ENCODE data around the gene ST3GAL2. TPM values are rescaled to one million over a fixed set of nuclear protein-coding genes. Genes with fewer than 3 reads are reported as not detected.

Gene ST3GAL2
- total and polyA plus RNA-seq, 9 of the 15 experiments (the other 6 are each of a cell fraction or from before 2014, with no cell fraction given), result 1.5 to 108 (median 34.3) TPM

DNA sequence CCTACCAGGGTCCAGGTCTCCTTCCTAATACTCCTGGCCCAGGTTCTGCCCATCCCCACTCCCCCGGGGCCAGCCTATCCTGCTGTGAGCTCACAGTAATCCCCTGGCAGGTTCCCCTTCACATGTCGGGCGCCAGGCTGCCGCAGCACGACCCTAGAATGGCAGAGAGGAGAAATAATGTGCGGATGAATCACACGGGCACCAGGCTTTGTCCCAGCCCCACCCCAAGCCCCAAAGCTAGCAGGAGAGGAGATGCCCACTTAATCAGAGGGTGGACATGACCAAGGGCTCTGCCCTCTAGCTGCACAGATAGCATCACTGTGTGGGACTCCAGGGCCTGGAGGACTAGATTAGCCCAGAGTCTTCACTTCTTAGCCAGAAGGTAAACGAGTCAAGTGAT, 39.5 kb downstream of the ST3GAL2 start:
- Histone ChIP-seq H3K9me3 (replicated peaks; ENCODE audit: control insufficient read depth, insufficient read depth, low read depth, low read length) (no peaks in the 10 kb centered on the region), H3K9ac (ENCODE audit: insufficient read depth in 1 of 2, low read depth in 2 of 2, low read length in 2 of 2) (no peak overlapping the region; a peak in 1 of 4 replicates), H3K4me3 (no peak overlapping the region), H2AFZ (ENCODE audit: low read depth, low read length) (no peak overlapping the region), H3K36me3 (ENCODE audit: control insufficient read depth, insufficient read depth, low read length) (peaks cover 87% of the 10 kb centered on the region), H3K9me1 (ENCODE audit: control insufficient read depth, insufficient read depth, low read length) (peaks cover 6% of the 10 kb centered on the region), H4K20me1 (replicated peaks; ENCODE audit: control insufficient read depth, insufficient read depth, low read length) (peaks cover 12% of the 10 kb centered on the region; the same call in 1 of the 2 replicates), H3K27ac (ENCODE audit: extremely low read depth, low read depth, low read length) (no peak overlapping the region), H3K4me2 (ENCODE audit: insufficient read depth, low read length) (no peak overlapping the region), H3K27me3 (ENCODE audit: control insufficient read depth in 2 of 2, insufficient read depth in 2 of 2, low read length in 2 of 2) (no peaks in the 10 kb centered on the region), H3K79me2 (ENCODE audit: control insufficient read depth, insufficient read depth, low read length) (peaks cover 90% of the 10 kb centered on the region), H3K4me1 (replicated peaks in 1 of 2; ENCODE audit: control insufficient read depth in 2 of 2, insufficient read depth in 2 of 2, low read length in 2 of 2) (peaks cover 32 to 50% of the 10 kb centered on the region in 2 experiments)
- ATAC-seq (no peak), DNase-seq (ENCODE audit: extremely low read depth in 1 of 4, low spot score in 3 of 4) (no peak), FAIRE-seq (no peak)
- in situ Hi-C loops (cut with MboI), result loop anchor here (10.0 kb wide), 1 partner anchor 65 kb away; no protein-coding TSS in a partner anchor
- no peak for TF ChIP-seq MYNN (IDR thresholded peaks at IDR 0.05)
- TF ChIP-seq MYNN (CRISPR knock-in tag; IDR thresholded peaks at IDR 0.05), result no peak
- TF ChIP-seq MECOM (CRISPR knock-in tag; IDR thresholded peaks at IDR 0.05), result no peak
- TF ChIP-seq NBN (IDR thresholded peaks at IDR 0.05; ENCODE audit: low read depth), result no peak
- TF ChIP-seq, protein P1, sequence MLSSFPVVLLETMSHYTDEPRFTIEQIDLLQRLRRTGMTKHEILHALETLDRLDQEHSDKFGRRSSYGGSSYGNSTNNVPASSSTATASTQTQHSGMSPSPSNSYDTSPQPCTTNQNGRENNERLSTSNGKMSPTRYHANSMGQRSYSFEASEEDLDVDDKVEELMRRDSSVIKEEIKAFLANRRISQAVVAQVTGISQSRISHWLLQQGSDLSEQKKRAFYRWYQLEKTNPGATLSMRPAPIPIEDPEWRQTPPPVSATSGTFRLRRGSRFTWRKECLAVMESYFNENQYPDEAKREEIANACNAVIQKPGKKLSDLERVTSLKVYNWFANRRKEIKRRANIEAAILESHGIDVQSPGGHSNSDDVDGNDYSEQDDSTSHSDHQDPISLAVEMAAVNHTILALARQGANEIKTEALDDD (IDR thresholded peaks at IDR 0.05), result 0 out of 2 replicates have a peak, but pooled peaks have one; percentile 22
- no peak for TF ChIP-seq FOXJ3 (CRISPR knock-in tag; IDR thresholded peaks at IDR 0.05)
- TF ChIP-seq POLR2G (IDR thresholded peaks at IDR 0.05; ENCODE audit: low read depth, low read length), result 0 out of 2 replicates have a peak, but pooled peaks have one; percentile 35
- TF ChIP-seq, protein P2, sequence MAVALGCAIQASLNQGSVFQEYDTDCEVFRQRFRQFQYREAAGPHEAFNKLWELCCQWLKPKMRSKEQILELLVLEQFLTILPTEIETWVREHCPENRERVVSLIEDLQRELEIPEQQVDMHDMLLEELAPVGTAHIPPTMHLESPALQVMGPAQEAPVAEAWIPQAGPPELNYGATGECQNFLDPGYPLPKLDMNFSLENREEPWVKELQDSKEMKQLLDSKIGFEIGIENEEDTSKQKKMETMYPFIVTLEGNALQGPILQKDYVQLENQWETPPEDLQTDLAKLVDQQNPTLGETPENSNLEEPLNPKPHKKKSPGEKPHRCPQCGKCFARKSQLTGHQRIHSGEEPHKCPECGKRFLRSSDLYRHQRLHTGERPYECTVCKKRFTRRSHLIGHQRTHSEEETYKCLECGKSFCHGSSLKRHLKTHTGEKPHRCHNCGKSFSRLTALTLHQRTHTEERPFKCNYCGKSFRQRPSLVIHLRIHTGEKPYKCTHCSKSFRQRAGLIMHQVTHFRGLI (CRISPR knock-in tag; IDR thresholded peaks at IDR 0.05), result no peak
- no peak for TF ChIP-seq TBP (optimal IDR thresholded peaks at IDR 0.05; ENCODE audit: low read depth, low read length)
- TF ChIP-seq ZEB2 (IDR thresholded peaks at IDR 0.05), result no peak
- no peak for TF ChIP-seq MEIS2 (IDR thresholded peaks at IDR 0.05; ENCODE audit: partially characterized antibody)
- ChIA-PET POLR2A (interaction anchor here (1.0 to 1.5 kb wide), 3 partner anchors 13 to 123 kb away, joined by 3 read pairs; no protein-coding TSS in a partner anchor), CTCF (ENCODE audit: low intra/inter-chr PET ratio) (no interaction called here)
- intact Hi-C loops (cut with micrococcal nuclease), result loop anchor here (5.0 kb wide), 1 partner anchor 123 kb away; the partner anchor contains the start of genes COG4 and SF3B3
- WGBS (ENCODE audit: insufficient coverage, low coverage, missing lambda C conversion rate), result 91% methylated on average over 8 of the region's 8 CpGs
- no TSS peak for BruUV-seq (replicated peaks)

All from K562 (cell line).